ENCODE data around the gene SPACA5B.
"Not testable (repeated sequence)": the region's sequence is repeated elsewhere in the genome, so short reads cannot be mapped to it uniquely, and the experiment has no call there.

Gene SPACA5B

GRCh38 chrX:48107717-48108116, 22.7 kb upstream of the SPACA5B start:
- no peak overlapping the region for H3K27ac ChIP-seq
- CTCF ChIA-PET, result no interaction called here
- POLR2A ChIA-PET (ENCODE audit: low non-redundant PET), result no interaction called here
- DNase-seq (ENCODE audit: low spot score), result no peak
- no peak for TF ChIP-seq CTCF (conservative IDR thresholded peaks at IDR 0.05; ENCODE audit: low read depth)

GRCh38 chrX:48125286-48125685, 5.1 kb upstream of the SPACA5B start:
- POLR2A ChIA-PET (ENCODE audit: low non-redundant PET); H3K27ac ChIP-seq; DNase-seq (ENCODE audit: low spot score); CTCF ChIA-PET: not testable (repeated sequence)

- CTCF ChIA-PET; POLR2A ChIA-PET (ENCODE audit: low non-redundant PET); DNase-seq (ENCODE audit: low spot score): not testable (repeated sequence)
Observed at GRCh38 chrX:48132308-48132844, 1.9 kb downstream of the SPACA5B start.

GRCh38 chrX:48139076-48139475, 8.7 kb downstream of the SPACA5B start:
- H3K27ac ChIP-seq; POLR2A ChIA-PET (ENCODE audit: low non-redundant PET); DNase-seq (ENCODE audit: low spot score); CTCF ChIA-PET: not testable (repeated sequence)

More at GRCh38 chrX:48132308-48132844, 1.9 kb downstream of the SPACA5B start:
- H3K27ac ChIP-seq, result not testable (repeated sequence)

- CTCF ChIA-PET; DNase-seq (ENCODE audit: low spot score); POLR2A ChIA-PET (ENCODE audit: low non-redundant PET); H3K27ac ChIP-seq: not testable (repeated sequence)
Observed at GRCh38 chrX:48141810-48142508, 11.5 kb downstream of the SPACA5B start.

GRCh38 chrX:48142697-48143096, 12.3 kb downstream of the SPACA5B start:
- CTCF ChIA-PET; DNase-seq (ENCODE audit: low spot score); H3K27ac ChIP-seq; POLR2A ChIA-PET (ENCODE audit: low non-redundant PET): not testable (repeated sequence)

- CTCF ChIA-PET, result no interaction called here
- POLR2A ChIA-PET (ENCODE audit: low non-redundant PET), result no interaction called here
- no peak overlapping the region for H3K27ac ChIP-seq
- TF ChIP-seq CTCF (conservative IDR thresholded peaks at IDR 0.05; ENCODE audit: low read depth), result no peak
- DNase-seq (ENCODE audit: low spot score), result no peak
Observed at GRCh38 chrX:48153769-48154168, 23.3 kb downstream of the SPACA5B start.

- CTCF ChIA-PET, result no interaction called here
- H3K27ac ChIP-seq, result no peak overlapping the region
- TF ChIP-seq CTCF (conservative IDR thresholded peaks at IDR 0.05; ENCODE audit: low read depth), result no peak
- DNase-seq (ENCODE audit: low spot score), result no peak
- POLR2A ChIA-PET (ENCODE audit: low non-redundant PET), result no interaction called here
Observed at GRCh38 chrX:48154796-48155195, 24.4 kb downstream of the SPACA5B start.

- ChIA-PET CTCF (no interaction called here), POLR2A (ENCODE audit: low non-redundant PET) (no interaction called here)
- no peak overlapping the region for H3K27ac ChIP-seq
- no peak for DNase-seq (ENCODE audit: low spot score)
- TF ChIP-seq CTCF (conservative IDR thresholded peaks at IDR 0.05; ENCODE audit: low read depth), result no peak
Observed at GRCh38 chrX:48156014-48156413, 25.6 kb downstream of the SPACA5B start.
